ENCODE results near the gene CCDC152. TPM values are rescaled to one million over a fixed set of nuclear protein-coding genes. Genes with fewer than 3 reads are reported as not detected.

CCDC152 gene
- total and polyA plus RNA-seq, 2 donors (not counting 3 experiments of a cell fraction or from before 2014, with no cell fraction given): 0.48 to 2.8 TPM

DNA sequence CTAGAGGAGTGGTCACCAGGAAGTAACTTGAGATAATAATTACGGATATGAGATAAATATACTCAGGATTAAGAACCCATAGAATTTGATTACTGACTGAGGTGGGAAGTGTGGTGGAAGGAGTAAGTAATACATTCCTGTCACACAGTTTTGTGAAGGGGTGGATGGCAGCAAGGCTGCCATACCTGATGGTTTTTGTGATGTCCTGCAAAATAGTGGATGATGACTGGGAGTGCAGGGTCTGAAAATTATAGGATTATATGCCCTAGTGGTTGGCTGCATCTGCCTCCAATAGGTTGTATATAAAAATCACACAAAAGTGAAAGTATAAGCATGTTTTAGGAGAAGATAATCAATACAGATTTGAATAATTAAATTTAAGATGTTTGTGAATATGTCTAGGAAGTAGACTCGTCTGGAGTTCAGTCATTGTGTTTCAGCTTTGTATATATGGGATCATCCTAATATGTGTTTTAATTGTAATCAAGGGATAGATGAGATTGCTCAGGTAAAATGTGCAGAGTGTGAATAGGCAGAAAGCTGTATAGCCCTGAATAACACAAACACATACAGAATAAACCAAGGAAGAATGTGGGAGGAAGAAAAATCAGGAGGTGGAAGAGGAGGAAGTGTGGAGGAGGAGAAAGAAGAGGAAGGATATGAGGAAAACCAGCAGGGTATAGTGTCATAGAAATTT is 49.5 kb downstream of the CCDC152 start:
- no peaks in the 10 kb centered on the region for H3K9me3 ChIP-seq (replicated peaks; ENCODE audit: control insufficient read depth, insufficient read depth, low read length)
- no peaks in the 10 kb centered on the region for H3K36me3 ChIP-seq (ENCODE audit: control insufficient read depth in 2 of 2, extremely low read depth in 1 of 2, insufficient read depth in 2 of 2, low read length in 2 of 2)
- ChIA-PET CTCF (no interaction called here), POLR2A (no interaction called here)
- H3K4me1 ChIP-seq (ENCODE audit: control insufficient read depth, extremely low read depth, insufficient read depth, low read length): no peaks in the 10 kb centered on the region
- H3K27ac ChIP-seq (ENCODE audit: insufficient read depth, low read depth, low read length): no peak overlapping the region
- H3K79me2 ChIP-seq (ENCODE audit: control insufficient read depth, insufficient read depth, low read length): no peaks in the 10 kb centered on the region
- dilution Hi-C loops (cut with MboI; ENCODE audit: extremely low pct_ligation_motif_present, low sequenced_read_pairs) (no loop called here), intact Hi-C loops (cut with micrococcal nuclease) (no loop called here)
- FAIRE-seq: no peak
- no peak overlapping the region for H2AFZ ChIP-seq (ENCODE audit: low read depth, low read length)
- H3K27me3 ChIP-seq (ENCODE audit: control insufficient read depth in 2 of 2, insufficient read depth in 2 of 2, low read length in 2 of 2): no peaks in the 10 kb centered on the region
- no peak overlapping the region for H3K9ac ChIP-seq (replicated peaks; ENCODE audit: extremely low read depth, insufficient read depth, low read length)
- H3K4me3 ChIP-seq (replicated peaks in 1 of 3; ENCODE audit: insufficient read depth in 1 of 3, low read depth in 1 of 3, low read length in 3 of 3): no peak overlapping the region
- no peak for TF ChIP-seq POLR2A (IDR thresholded peaks at IDR 0.05; ENCODE audit: low read depth, low read length)
- TF ChIP-seq JUN (IDR thresholded peaks at IDR 0.05; ENCODE audit: borderline replicate concordance, insufficient read depth, insufficient read length, low read depth): no peak
- no peak for TF ChIP-seq FOS (IDR thresholded peaks at IDR 0.05; ENCODE audit: borderline replicate concordance, insufficient read depth, low read length)
- no peak for TF ChIP-seq EZH2 (IDR thresholded peaks at IDR 0.05; ENCODE audit: borderline replicate concordance, low read depth, low read length, severe bottlenecking)
- TF ChIP-seq MYC (IDR thresholded peaks at IDR 0.05; ENCODE audit: low read depth, low read length): no peak
- no peak for TF ChIP-seq POLR2AphosphoS5 (IDR thresholded peaks at IDR 0.05; ENCODE audit: insufficient read depth, low read depth, low read length)
- TF ChIP-seq, protein P1, sequence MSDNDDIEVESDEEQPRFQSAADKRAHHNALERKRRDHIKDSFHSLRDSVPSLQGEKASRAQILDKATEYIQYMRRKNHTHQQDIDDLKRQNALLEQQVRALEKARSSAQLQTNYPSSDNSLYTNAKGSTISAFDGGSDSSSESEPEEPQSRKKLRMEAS (IDR thresholded peaks at IDR 0.05; ENCODE audit: insufficient read depth, insufficient read length): no peak
- no peak for TF ChIP-seq GATA2 (IDR thresholded peaks at IDR 0.05; ENCODE audit: insufficient read depth, insufficient read length, low read depth, low read length)
- TF ChIP-seq, protein P2, sequence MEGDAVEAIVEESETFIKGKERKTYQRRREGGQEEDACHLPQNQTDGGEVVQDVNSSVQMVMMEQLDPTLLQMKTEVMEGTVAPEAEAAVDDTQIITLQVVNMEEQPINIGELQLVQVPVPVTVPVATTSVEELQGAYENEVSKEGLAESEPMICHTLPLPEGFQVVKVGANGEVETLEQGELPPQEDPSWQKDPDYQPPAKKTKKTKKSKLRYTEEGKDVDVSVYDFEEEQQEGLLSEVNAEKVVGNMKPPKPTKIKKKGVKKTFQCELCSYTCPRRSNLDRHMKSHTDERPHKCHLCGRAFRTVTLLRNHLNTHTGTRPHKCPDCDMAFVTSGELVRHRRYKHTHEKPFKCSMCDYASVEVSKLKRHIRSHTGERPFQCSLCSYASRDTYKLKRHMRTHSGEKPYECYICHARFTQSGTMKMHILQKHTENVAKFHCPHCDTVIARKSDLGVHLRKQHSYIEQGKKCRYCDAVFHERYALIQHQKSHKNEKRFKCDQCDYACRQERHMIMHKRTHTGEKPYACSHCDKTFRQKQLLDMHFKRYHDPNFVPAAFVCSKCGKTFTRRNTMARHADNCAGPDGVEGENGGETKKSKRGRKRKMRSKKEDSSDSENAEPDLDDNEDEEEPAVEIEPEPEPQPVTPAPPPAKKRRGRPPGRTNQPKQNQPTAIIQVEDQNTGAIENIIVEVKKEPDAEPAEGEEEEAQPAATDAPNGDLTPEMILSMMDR (IDR thresholded peaks at IDR 0.05; ENCODE audit: extremely low read depth in 1 of 2, insufficient read depth in 1 of 2, low read depth in 1 of 2, low read length in 2 of 2): no peak
- DNase-seq (ENCODE audit: low read depth, low spot score): no peak
- H3K4me2 ChIP-seq (ENCODE audit: insufficient read depth, low read length): no peak overlapping the region
- H3K9me1 ChIP-seq (replicated peaks; ENCODE audit: control insufficient read depth, extremely low read depth, insufficient read depth, low read length): no peaks in the 10 kb centered on the region
- BruUV-seq (replicated peaks): no TSS peak
- no peaks in the 10 kb centered on the region for H4K20me1 ChIP-seq (replicated peaks; ENCODE audit: control insufficient read depth, extremely low read depth, insufficient read depth, low read length)
